ENCODE data around the gene CC2D2A.

CC2D2A gene

DNA sequence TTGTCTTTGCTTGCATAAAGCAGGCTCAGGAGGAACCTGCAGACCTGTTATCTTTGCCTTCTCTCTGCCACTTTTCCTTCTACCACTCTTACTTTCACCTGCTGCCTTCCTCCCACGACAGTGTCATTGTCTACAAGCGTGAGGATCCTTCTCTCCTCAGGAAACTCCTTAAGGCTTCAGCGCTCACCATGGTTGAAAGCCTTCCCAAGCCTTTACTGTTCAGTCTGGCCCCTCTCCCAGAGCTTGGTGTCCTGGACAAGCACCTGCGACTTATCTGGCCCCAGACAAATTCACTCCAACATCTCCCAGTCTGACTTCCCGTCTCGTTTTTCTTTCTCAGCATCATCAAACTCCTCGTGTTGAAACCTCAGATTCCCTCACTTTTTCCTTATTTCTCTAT is 31.0 kb downstream of the CC2D2A start:
- DNase-seq (ENCODE audit: low spot score) = no peak
- TF ChIP-seq, protein P1, sequence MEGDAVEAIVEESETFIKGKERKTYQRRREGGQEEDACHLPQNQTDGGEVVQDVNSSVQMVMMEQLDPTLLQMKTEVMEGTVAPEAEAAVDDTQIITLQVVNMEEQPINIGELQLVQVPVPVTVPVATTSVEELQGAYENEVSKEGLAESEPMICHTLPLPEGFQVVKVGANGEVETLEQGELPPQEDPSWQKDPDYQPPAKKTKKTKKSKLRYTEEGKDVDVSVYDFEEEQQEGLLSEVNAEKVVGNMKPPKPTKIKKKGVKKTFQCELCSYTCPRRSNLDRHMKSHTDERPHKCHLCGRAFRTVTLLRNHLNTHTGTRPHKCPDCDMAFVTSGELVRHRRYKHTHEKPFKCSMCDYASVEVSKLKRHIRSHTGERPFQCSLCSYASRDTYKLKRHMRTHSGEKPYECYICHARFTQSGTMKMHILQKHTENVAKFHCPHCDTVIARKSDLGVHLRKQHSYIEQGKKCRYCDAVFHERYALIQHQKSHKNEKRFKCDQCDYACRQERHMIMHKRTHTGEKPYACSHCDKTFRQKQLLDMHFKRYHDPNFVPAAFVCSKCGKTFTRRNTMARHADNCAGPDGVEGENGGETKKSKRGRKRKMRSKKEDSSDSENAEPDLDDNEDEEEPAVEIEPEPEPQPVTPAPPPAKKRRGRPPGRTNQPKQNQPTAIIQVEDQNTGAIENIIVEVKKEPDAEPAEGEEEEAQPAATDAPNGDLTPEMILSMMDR (IDR thresholded peaks at IDR 0.05; ENCODE audit: extremely low read depth, missing control alignments) = no peak

DNA sequence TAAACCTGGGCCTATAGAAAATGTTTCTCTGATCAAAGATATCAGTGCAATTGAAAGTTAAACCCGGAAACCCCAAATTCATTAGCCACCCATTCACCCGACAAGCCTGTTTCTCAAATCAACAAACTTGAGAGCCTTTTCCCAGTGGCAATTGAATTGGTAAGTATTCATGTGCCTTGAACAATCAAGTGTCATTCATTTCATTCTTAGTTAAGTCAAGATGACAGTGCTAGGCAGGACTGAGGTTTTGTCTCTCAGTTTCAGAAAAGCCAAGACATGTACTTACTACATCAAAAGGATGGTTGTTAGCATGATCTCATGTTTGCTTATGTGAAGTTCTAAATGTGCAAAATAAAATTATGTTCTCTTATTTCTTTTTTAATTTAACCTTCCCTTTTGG is 32.3 kb downstream of the CC2D2A start:
- no peak for DNase-seq (ENCODE audit: low spot score)
- TF ChIP-seq, protein P1 (IDR thresholded peaks at IDR 0.05; ENCODE audit: extremely low read depth, missing control alignments) = no peak

DNA sequence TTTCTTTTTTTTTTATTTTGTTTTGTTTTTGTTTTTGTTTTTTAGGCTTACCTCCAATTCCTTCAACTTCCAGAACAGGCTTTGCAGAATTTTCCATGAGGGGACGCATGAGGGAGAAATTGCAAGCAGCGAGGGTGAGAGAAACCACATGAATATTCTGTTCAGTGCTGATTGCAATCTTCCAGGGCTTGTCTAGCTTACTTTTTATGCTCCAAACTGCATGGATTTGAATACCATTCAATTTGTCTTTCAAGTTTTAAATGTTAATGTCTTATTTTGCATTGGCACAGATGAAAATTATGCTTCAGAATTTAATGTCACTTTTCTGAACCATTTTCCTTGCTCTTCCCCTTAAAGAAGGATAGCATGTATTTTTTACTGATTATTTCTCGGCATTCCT is 32.7 kb downstream of the CC2D2A start:
- DNase-seq (ENCODE audit: low spot score) = no peak

DNA sequence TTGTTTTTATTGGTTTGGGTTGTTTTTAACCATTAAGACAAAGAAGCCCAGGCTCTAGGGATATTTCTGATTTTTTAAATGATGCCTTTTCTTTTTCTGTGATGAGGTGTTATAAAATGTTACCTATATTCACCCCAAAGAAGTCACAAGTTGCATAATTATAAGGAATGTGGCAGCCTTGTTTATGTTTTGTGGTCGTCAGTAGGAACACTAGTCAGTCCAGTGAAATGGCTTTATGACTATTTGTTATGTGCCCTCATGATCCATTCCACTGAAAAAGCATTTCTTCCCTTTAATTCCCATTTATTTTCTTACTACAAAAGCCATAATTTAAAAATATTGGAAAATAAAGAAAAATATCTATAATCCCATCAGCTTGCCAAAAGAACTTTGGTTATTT is 34.4 kb downstream of the CC2D2A start:
- TF ChIP-seq, protein P1 (IDR thresholded peaks at IDR 0.05; ENCODE audit: extremely low read depth, missing control alignments) = no peak
- no peak for DNase-seq (ENCODE audit: low spot score)

More for the DNA sequence above, 32.7 kb downstream of the CC2D2A start:
- TF ChIP-seq, protein P1 (IDR thresholded peaks at IDR 0.05; ENCODE audit: extremely low read depth, missing control alignments) = no peak

DNA sequence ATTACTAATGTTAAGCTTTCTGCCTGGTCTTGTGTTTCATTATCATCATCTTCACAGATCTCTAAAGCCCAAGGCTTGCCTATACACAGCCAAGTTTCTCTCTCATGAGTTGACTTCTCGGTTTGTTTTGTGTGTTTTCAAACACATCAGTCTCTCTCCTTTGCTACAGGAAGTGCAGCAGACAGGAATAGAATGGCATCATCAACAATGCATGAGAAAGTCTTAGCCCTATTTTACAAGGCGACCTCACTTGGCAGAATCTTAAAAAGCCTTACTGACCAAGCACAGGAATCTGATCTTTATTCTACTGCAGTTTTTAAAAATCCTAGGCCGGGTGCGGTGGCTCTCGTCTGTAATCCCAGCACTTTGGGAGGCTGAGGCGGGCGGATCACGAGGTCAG is 36.8 kb downstream of the CC2D2A start:
- TF ChIP-seq, protein P1 (IDR thresholded peaks at IDR 0.05; ENCODE audit: extremely low read depth, missing control alignments) = no peak
- DNase-seq (ENCODE audit: low spot score) = no peak

DNA sequence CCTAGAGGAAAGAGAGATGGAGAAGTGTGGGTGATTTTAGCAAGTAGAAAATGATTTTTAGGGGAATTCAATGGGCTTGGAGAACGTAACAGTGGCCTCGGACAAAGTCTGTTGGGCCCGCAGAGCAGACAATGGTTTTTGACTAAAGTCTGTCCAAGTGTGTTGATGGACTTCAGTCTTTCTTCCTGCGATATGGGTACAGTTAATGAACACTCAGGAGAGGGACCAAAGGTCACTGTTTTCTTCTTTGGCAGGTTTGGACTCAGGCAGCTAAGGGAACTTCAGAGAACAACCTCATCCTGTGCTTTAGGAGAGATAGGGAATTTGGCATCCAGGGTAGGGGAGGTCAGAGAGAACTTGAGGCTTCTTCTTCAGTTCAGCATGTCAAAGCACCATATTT is 38.0 kb downstream of the CC2D2A start:
- no peak for DNase-seq (ENCODE audit: low spot score)
- TF ChIP-seq, protein P1 (IDR thresholded peaks at IDR 0.05; ENCODE audit: extremely low read depth, missing control alignments) = no peak

DNA sequence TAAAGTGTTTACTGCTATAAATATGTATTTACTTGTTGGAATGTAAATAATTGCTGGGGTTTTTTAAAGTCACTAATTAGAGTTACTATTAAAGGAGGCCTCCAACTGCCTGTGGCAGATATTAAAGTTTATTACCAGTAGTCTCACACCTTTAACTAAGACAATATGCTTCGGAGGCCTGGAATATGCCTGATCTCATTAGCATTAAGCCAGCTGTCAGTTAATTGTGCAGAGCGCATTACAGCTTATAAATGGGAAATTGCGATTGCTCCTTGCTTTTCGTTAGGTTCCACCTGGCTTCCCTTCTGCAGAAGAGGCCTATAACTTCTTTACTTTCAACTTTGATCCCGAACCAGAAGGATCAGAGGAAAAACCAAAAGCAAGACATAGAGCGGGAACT is 41.3 kb downstream of the CC2D2A start:
- TF ChIP-seq, protein P1 (IDR thresholded peaks at IDR 0.05; ENCODE audit: extremely low read depth, missing control alignments) = no peak
- no peak for DNase-seq (ENCODE audit: low spot score)

All from GM20000 (cell line).